OCI-LY1 (cell line): ENCODE data around the gene TLX3.

Experiments
- H2AFZ ChIP-seq: fragments of 200-600 bp; sonication (generic), shearing (Covaris generic); 2 replicates; pipeline ENCODE4 v1.6.0; 2014; ENCODE audit warnings: antibody characterized with exemption, mild to moderate bottlenecking, low read length
- H3F3A ChIP-seq: fragments of 200-600 bp; sonication (generic), shearing (Covaris generic); 2 replicates; pipeline ENCODE4 v1.6.0; 2014; ENCODE audit warnings: mild to moderate bottlenecking, antibody characterized with exemption, low read length, moderate library complexity; ENCODE audit not compliant: insufficient read depth
- H3K27ac ChIP-seq: fragments of 200-600 bp; sonication (generic); 2 replicates; pipeline ENCODE4 v1.5.1; 2014; ENCODE audit warnings: low read length, mixed run types, mild to moderate bottlenecking, low read depth; ENCODE audit not compliant: poor library complexity, severe bottlenecking
- H3K27me3 ChIP-seq: fragments of 200-600 bp; sonication (generic); 2 replicates; pipeline ENCODE4 v1.6.0; 2014; ENCODE audit warnings: antibody characterized with exemption, mild to moderate bottlenecking, low read length, moderate library complexity; ENCODE audit not compliant: insufficient read depth
- H3K36me3 ChIP-seq: fragments of 200-600 bp; sonication (generic); 2 replicates; pipeline ENCODE4 v1.6.1; 2014; ENCODE audit warnings: mild to moderate bottlenecking, antibody characterized with exemption, low read length, moderate library complexity, mixed read lengths; ENCODE audit not compliant: insufficient read depth
- H3K4me1 ChIP-seq: fragments of 200-600 bp; sonication (generic); 2 replicates; pipeline ENCODE4 v1.5.1; 2014; ENCODE audit warnings: mild to moderate bottlenecking, low read length, moderate library complexity; ENCODE audit not compliant: insufficient read depth, severe bottlenecking
- H3K4me2 ChIP-seq: fragments of 200-600 bp; sonication (generic), shearing (Covaris generic); 2 replicates; pipeline ENCODE4 v1.6.1; 2014; ENCODE audit warnings: low read length
- H3K4me3 ChIP-seq: fragments of 200-600 bp; sonication (generic); 2 replicates; pipeline ENCODE4 v1.5.1; 2014; ENCODE audit warnings: low read length, low read depth, mild to moderate bottlenecking, mixed read lengths; ENCODE audit not compliant: poor library complexity, severe bottlenecking
- H3K79me2 ChIP-seq: fragments of 200-600 bp; shearing (Covaris generic); 2 replicates; pipeline ENCODE4 v1.6.1; 2016; ENCODE audit warnings: mixed run types, low read length, mixed read lengths; ENCODE audit not compliant: insufficient read depth
- H3K9ac ChIP-seq: fragments of 200-600 bp; sonication (generic), shearing (Covaris generic); 2 replicates; pipeline ENCODE4 v1.6.1; 2014; ENCODE audit warnings: mild to moderate bottlenecking, low read length, mixed read lengths
- H3K9me2 ChIP-seq: fragments of 200-600 bp; sonication (generic), shearing (Covaris generic); 2 replicates; pipeline ENCODE4 v1.6.1; 2014; ENCODE audit warnings: low read depth, mild to moderate bottlenecking, low read length, mixed read lengths
- H3K9me3 ChIP-seq: fragments of 200-600 bp; shearing (Covaris generic); 2 replicates; pipeline ENCODE4 v1.6.1; 2014; ENCODE audit warnings: low read length, mixed read lengths
- H4K20me1 ChIP-seq: fragments of 200-600 bp; sonication (generic), shearing (Covaris generic); 2 replicates; pipeline ENCODE4 v1.6.0; 2016; ENCODE audit warnings: mild to moderate bottlenecking, low read length; ENCODE audit not compliant: insufficient read depth
- CTCF ChIP-seq: fragments of 200-600 bp; sonication (generic), shearing (Covaris generic); IDR thresholded peaks from 2 replicates; pipeline ENCODE4 v1.5.1; 2017; ENCODE audit warnings: mild to moderate bottlenecking, antibody characterized with exemption, low read length, moderate library complexity, mixed read lengths
- EZH2 ChIP-seq: fragments of 200-600 bp; sonication (generic), shearing (Covaris generic); IDR thresholded peaks from 2 replicates; pipeline ENCODE4 v1.8.0; 2017; ENCODE audit warnings: borderline replicate concordance, mixed run types, mild to moderate bottlenecking, antibody characterized with exemption, low read length, moderate library complexity, mixed read lengths

TLX3 gene

DNA sequence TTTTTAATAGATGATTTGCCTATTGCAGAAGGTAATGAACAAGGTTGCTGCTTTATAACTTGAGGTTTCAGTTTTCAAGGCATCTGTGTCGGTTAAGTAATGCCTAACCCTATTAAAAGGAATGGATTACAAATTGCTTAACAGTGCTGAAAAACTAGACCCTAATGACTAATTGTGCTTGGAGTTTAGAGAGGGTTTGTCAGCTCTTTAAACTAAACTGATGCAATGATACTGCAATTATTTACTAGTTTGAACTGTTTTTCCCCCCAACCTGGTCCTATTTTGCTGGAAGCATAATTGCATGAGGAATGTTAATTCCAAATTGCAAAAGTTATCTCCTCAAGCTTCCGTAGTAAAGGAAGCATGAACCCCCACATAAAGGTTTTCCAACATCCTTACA, 39.3 kb upstream of the TLX3 start:
- Histone ChIP-seq H3F3A (no peaks in the 10 kb centered on the region), H3K4me2 (no peak overlapping the region), H3K4me3 (no peak overlapping the region), H3K27me3 (no peaks in the 10 kb centered on the region), H2AFZ (no peak overlapping the region), H3K9me3 (no peaks in the 10 kb centered on the region), H3K36me3 (no peaks in the 10 kb centered on the region), H3K27ac (no peak overlapping the region), H4K20me1 (no peaks in the 10 kb centered on the region), H3K9me2 (no peaks in the 10 kb centered on the region), H3K4me1 (no peaks in the 10 kb centered on the region), H3K9ac (no peak overlapping the region), H3K79me2 (no peaks in the 10 kb centered on the region)
- TF ChIP-seq CTCF = no peak
- no peak for TF ChIP-seq EZH2

DNA sequence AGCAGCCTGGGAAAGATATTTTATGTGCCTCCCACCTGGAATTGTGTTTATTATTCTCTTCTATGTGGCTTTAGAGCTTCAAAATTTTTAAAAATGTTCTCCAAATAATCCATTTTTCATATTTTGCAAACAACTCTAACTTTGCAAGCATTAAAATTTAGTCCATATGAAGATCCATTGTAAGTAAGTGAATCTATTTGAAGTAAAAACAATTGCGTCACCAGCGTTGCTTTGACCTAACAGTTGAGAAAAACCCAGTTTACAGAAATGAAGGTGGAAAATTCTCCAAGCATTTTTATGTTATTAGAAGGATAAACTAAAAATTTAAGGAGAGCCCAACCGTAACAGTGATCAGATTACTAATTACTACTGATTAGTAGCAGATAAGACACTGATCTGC, 38.9 kb upstream of the TLX3 start:
- no peaks in the 10 kb centered on the region for H3K4me1 ChIP-seq
- no peaks in the 10 kb centered on the region for H3K36me3 ChIP-seq
- H2AFZ ChIP-seq = no peak overlapping the region
- H4K20me1 ChIP-seq = no peaks in the 10 kb centered on the region
- no peaks in the 10 kb centered on the region for H3K27me3 ChIP-seq
- no peak overlapping the region for H3K27ac ChIP-seq
- H3K9me2 ChIP-seq = no peaks in the 10 kb centered on the region
- H3K4me2 ChIP-seq = no peak overlapping the region
- H3K9me3 ChIP-seq = no peaks in the 10 kb centered on the region
- no peak overlapping the region for H3K4me3 ChIP-seq
- no peaks in the 10 kb centered on the region for H3F3A ChIP-seq
- no peak overlapping the region for H3K9ac ChIP-seq
- no peak for TF ChIP-seq EZH2
- no peak for TF ChIP-seq CTCF
- no peaks in the 10 kb centered on the region for H3K79me2 ChIP-seq

- no peak for TF ChIP-seq CTCF
- TF ChIP-seq EZH2 = no peak
- no peak overlapping the region for H3K9ac ChIP-seq
- no peak overlapping the region for H3K4me2 ChIP-seq
- no peaks in the 10 kb centered on the region for H3F3A ChIP-seq
- no peak overlapping the region for H2AFZ ChIP-seq
- no peaks in the 10 kb centered on the region for H3K9me2 ChIP-seq
- H3K36me3 ChIP-seq = no peaks in the 10 kb centered on the region
- no peaks in the 10 kb centered on the region for H3K4me1 ChIP-seq
- H3K79me2 ChIP-seq = no peaks in the 10 kb centered on the region
- no peaks in the 10 kb centered on the region for H3K27me3 ChIP-seq
- H3K9me3 ChIP-seq = no peaks in the 10 kb centered on the region
- no peak overlapping the region for H3K27ac ChIP-seq
- H3K4me3 ChIP-seq = no peak overlapping the region
- H4K20me1 ChIP-seq = no peaks in the 10 kb centered on the region
Observed at GRCh38 chr5:171271798-171272197, 37.2 kb upstream of the TLX3 start.
